GM23338 (cell line): ENCODE results near the gene UBASH3B. TPM values are rescaled to one million over a fixed set of nuclear protein-coding genes. Genes with fewer than 3 reads are reported as not detected.

Experiments
- ATAC-seq: fragments of 200-7000 bp; cut with Tn5 transposase; 3 replicates; pipeline ENCODE4 v1.9.1; 2020
- DNase-seq: peaks from one replicate; pipeline ENCODE4 v3.0.0-alpha.2; 2015; ENCODE audit warnings: low spot score
- H2AFZ ChIP-seq: fragments of 200-600 bp; sonication (generic); 2 replicates; pipeline ENCODE4 v1.8.0; 2016; ENCODE audit warnings: antibody characterized with exemption, mild to moderate bottlenecking, moderate library complexity
- H3F3A ChIP-seq: fragments of 200-600 bp; sonication (generic); replicated peaks from 2 replicates; pipeline ENCODE4 v1.8.0; 2017; ENCODE audit warnings: antibody characterized with exemption, mixed run types, low read depth
- H3K27ac ChIP-seq: fragments of 200-600 bp; sonication (generic); 2 replicates; pipeline ENCODE4 v1.6.1; 2016; ENCODE audit warnings: low read depth
- H3K27me3 ChIP-seq: fragments of 200-600 bp; sonication (generic); 2 replicates; pipeline ENCODE4 v1.8.0; 2016; ENCODE audit warnings: mild to moderate bottlenecking, mixed run types, moderate library complexity; ENCODE audit not compliant: insufficient read depth
- H3K36me3 ChIP-seq: fragments of 200-600 bp; sonication (generic); 2 replicates; pipeline ENCODE4 v1.8.0; 2016; ENCODE audit warnings: mild to moderate bottlenecking; ENCODE audit not compliant: insufficient read depth
- H3K4me1 ChIP-seq: fragments of 200-600 bp; sonication (generic); 2 replicates; pipeline ENCODE4 v1.8.0; 2016; ENCODE audit warnings: mild to moderate bottlenecking, moderate library complexity; ENCODE audit not compliant: insufficient read depth
- H3K4me2 ChIP-seq: fragments of 200-600 bp; sonication (generic); 2 replicates; pipeline ENCODE4 v1.7.1; 2017; ENCODE audit warnings: mixed run types
- H3K4me3 ChIP-seq: fragments of 200-600 bp; sonication (generic); 2 replicates; pipeline ENCODE4 v1.6.1; 2016; ENCODE audit warnings: mixed run types
- H3K79me2 ChIP-seq: fragments of 200-600 bp; sonication (generic); replicated peaks from 2 replicates; pipeline ENCODE4 v1.8.0; 2017; ENCODE audit warnings: mild to moderate bottlenecking; ENCODE audit not compliant: insufficient read depth
- H3K9me2 ChIP-seq: fragments of 200-600 bp; sonication (generic); 2 replicates; pipeline ENCODE4 v1.8.0; 2017; ENCODE audit not compliant: insufficient read depth
- H4K20me1 ChIP-seq: fragments of 200-600 bp; sonication (generic); replicated peaks from 2 replicates; pipeline ENCODE4 v1.8.0; 2017; ENCODE audit warnings: mild to moderate bottlenecking; ENCODE audit not compliant: insufficient read depth
- H3K27ac Mint-ChIP-seq: 2 replicates; pipeline ENCODE4 v1.8.0; 2020; ENCODE audit warnings: inconsistent platforms, mild to moderate bottlenecking, moderate library complexity, mixed read lengths
- H3K27me3 Mint-ChIP-seq: 3 replicates; pipeline ENCODE4 v1.8.0; 2022; ENCODE audit warnings: low read depth, mild to moderate bottlenecking, moderate library complexity, mixed read lengths, inconsistent platforms; ENCODE audit not compliant: insufficient read depth, poor library complexity
- H3K36me3 Mint-ChIP-seq: 3 replicates; pipeline ENCODE4 v1.8.0; 2021; ENCODE audit warnings: low read depth, mild to moderate bottlenecking, inconsistent platforms, moderate library complexity, mixed read lengths
- H3K4me1 Mint-ChIP-seq: 3 replicates; pipeline ENCODE4 v1.8.0; 2020; ENCODE audit warnings: mild to moderate bottlenecking, inconsistent platforms, mixed read lengths
- H3K4me3 Mint-ChIP-seq: 3 replicates; pipeline ENCODE4 v1.8.0; 2021; ENCODE audit warnings: moderate library complexity, mild to moderate bottlenecking, inconsistent platforms, mixed read lengths
- H3K9me3 Mint-ChIP-seq: 3 replicates; pipeline ENCODE4 v1.8.0; 2020; ENCODE audit warnings: moderate library complexity, mild to moderate bottlenecking, inconsistent platforms, mixed read lengths
- CREB1 ChIP-seq: fragments of 250-450 bp; sonication (Bioruptor Pico); IDR thresholded peaks from 2 replicates; pipeline ENCODE4 v1.5.0; 2020; ENCODE audit warnings: low read depth, mild to moderate bottlenecking, moderate library complexity
- CTCF ChIP-seq, 2 experiments: fragments of 200-600 bp in 1 of 2; sonication (generic) in 1 of 2; conservative IDR thresholded peaks; 2 replicates each; pipeline versions ENCODE4 v1.5.1 to v1.6.1; 2016 to 2017; ENCODE audit warnings: antibody characterized with exemption in 2 of 2, low read depth in 2 of 2, mild to moderate bottlenecking in 2 of 2, moderate library complexity in 1 of 2
- ETS1 ChIP-seq: IDR thresholded peaks from 2 replicates; pipeline ENCODE4 v1.6.1; 2016; ENCODE audit warnings: antibody characterized with exemption
- EZH2 ChIP-seq: fragments of 200-600 bp; sonication (generic); IDR thresholded peaks from one replicate; pipeline ENCODE4 v1.8.0; 2017; ENCODE audit warnings: antibody characterized with exemption, mild to moderate bottlenecking, low read depth; ENCODE audit not compliant: unreplicated experiment
- EZH2phosphoT487 ChIP-seq: fragments of 200-600 bp; sonication (generic); IDR thresholded peaks from one replicate; pipeline ENCODE4 v1.8.1; 2018; ENCODE audit warnings: antibody characterized with exemption; ENCODE audit not compliant: unreplicated experiment
- POLR2AphosphoS5 ChIP-seq: IDR thresholded peaks from 2 replicates; pipeline ENCODE4 v1.6.1; 2016; ENCODE audit warnings: antibody characterized with exemption, low read depth
- REST ChIP-seq: IDR thresholded peaks from one replicate; pipeline ENCODE4 v1.6.1; 2018; ENCODE audit warnings: antibody characterized with exemption; ENCODE audit not compliant: unreplicated experiment
- STAT1 ChIP-seq: IDR thresholded peaks from one replicate; pipeline ENCODE4 v1.6.1; 2016; ENCODE audit warnings: antibody characterized with exemption; ENCODE audit not compliant: unreplicated experiment
- ZNF331 ChIP-seq: fragments of 250-450 bp; sonication (Bioruptor Pico); IDR thresholded peaks from 2 replicates; pipeline ENCODE4 v1.5.0; 2020; ENCODE audit warnings: low read depth, mild to moderate bottlenecking, moderate library complexity
- ZNF462 ChIP-seq: fragments of 250-450 bp; sonication (Bioruptor Pico); IDR thresholded peaks from 2 replicates; pipeline ENCODE4 v1.5.0; 2020; ENCODE audit warnings: mild to moderate bottlenecking, moderate library complexity
- polyA plus RNA-seq: library from polyadenylated mRNA; unstranded; fragments of >200 nt; fragmentation: Nextera tagmentation; extraction: Ambion mirVana; gene quantifications from 2 replicates; pipeline ENCODE4 v1.2.1, GENCODE V29; 2016
- total RNA-seq: library from RNA; depleted of rRNA; stranded (reverse); fragments of >200 nt; shearing (Covaris generic); gene quantifications from 2 replicates; pipeline ENCODE4 v1.2.3, GENCODE V29; 2014

UBASH3B gene
- total and polyA plus RNA-seq, 2 experiments from 2014 or later = 2.1 to 12.0 TPM

GRCh38 chr11:122653916-122654585 is 1.5 kb upstream of the UBASH3B start:
- H3F3A ChIP-seq = no peaks in the 10 kb centered on the region
- H3K36me3 ChIP-seq = no peaks in the 10 kb centered on the region
- peaks cover 36% of the 10 kb centered on the region for H3K27me3 Mint-ChIP-seq
- no peak overlapping the region for H3K27ac ChIP-seq
- H2AFZ ChIP-seq = no peak overlapping the region
- peaks cover 10% of the 10 kb centered on the region for H3K4me1 Mint-ChIP-seq
- H3K27ac Mint-ChIP-seq = no peak overlapping the region
- ATAC-seq = no peak
- peaks cover 3% of the 10 kb centered on the region; the same call in 2 of the 3 replicates for H3K9me3 Mint-ChIP-seq
- H4K20me1 ChIP-seq = no peaks in the 10 kb centered on the region
- peaks cover 14% of the 10 kb centered on the region; the same call in 1 of the 2 replicates for H3K79me2 ChIP-seq
- no peak overlapping the region for H3K4me3 Mint-ChIP-seq
- no peak overlapping the region for H3K4me2 ChIP-seq
- TF ChIP-seq ZNF331 (no peak), EZH2phosphoT487 (no peak), ZNF462 (CRISPR knock-in tag) (no peak), STAT1 (no peak), ETS1 (no peak), EZH2 (no peak), POLR2AphosphoS5 (no peak), CTCF (conservative IDR thresholded peaks at IDR 0.05; ENCODE audit: low read depth in 2 of 2) (no peak), CREB1 (CRISPR knock-in tag) (no peak), REST (no peak)
- H3K4me1 ChIP-seq = peaks cover 5% of the 10 kb centered on the region; the same call in 1 of the 2 replicates
- H3K27me3 ChIP-seq = peaks cover 33% of the 10 kb centered on the region
- no peak overlapping the region for H3K4me3 ChIP-seq
- 0 out of 3 replicates have a peak, but pooled peaks cover 3% of the 10 kb centered on the region for H3K36me3 Mint-ChIP-seq
- DNase-seq = no peak
- H3K9me2 ChIP-seq = no peaks in the 10 kb centered on the region
